Psoas muscle (tissue), 8 donors: Measurements from ENCODE around the gene ANKRD36B. TPM values are rescaled to one million over a fixed set of nuclear protein-coding genes. Genes with fewer than 3 reads are reported as not detected.
"Not testable (repeated sequence)": the region's sequence is repeated elsewhere in the genome, so short reads cannot be mapped to it uniquely, and the experiment has no call there.

Experiments used
- ATAC-seq, 4 donors: fragments of 200-7000 bp; cut with Tn5 transposase; one replicate each; pipeline ENCODE4 v1.9.1; 2020; ENCODE audit warnings: moderate library complexity in 3 of 4, mild to moderate bottlenecking in 2 of 4
- DNase-seq, 2 donors: peaks; one replicate each; pipeline ENCODE4 v3.0.0-alpha.2; 2020
- H3K27ac ChIP-seq: fragments of 200-600 bp; one replicate; pipeline ENCODE4 v1.8.0; 2022
- H3K27me3 ChIP-seq, 3 donors: fragments of 200-600 bp in 1 of 3; one replicate each; pipeline versions ENCODE4 v1.6.1 to v1.8.0; 2013 to 2022; ENCODE audit warnings: low read length in 2 of 3, mild to moderate bottlenecking in 2 of 3, moderate library complexity in 1 of 3; ENCODE audit not compliant: insufficient read depth in 3 of 3
- H3K36me3 ChIP-seq, 2 donors: fragments of 200-600 bp in 1 of 2; one replicate each; pipeline versions ENCODE4 v1.6.1 to v1.8.0; 2013 to 2022; ENCODE audit warnings: low read depth in 1 of 2, mild to moderate bottlenecking in 1 of 2, moderate library complexity in 1 of 2; ENCODE audit not compliant: insufficient read depth in 1 of 2
- H3K4me1 ChIP-seq: fragments of 200-600 bp; one replicate; pipeline ENCODE4 v1.8.0; 2022
- H3K4me3 ChIP-seq: fragments of 200-600 bp; one replicate; pipeline ENCODE4 v1.8.0; 2022; ENCODE audit warnings: mild to moderate bottlenecking
- H3K9me3 ChIP-seq: fragments of 200-600 bp; one replicate; pipeline ENCODE4 v1.8.0; 2022
- WGBS, 3 donors: extraction: QIAGEN DNeasy Blood & Tissue Kit; methylation state at CpG; one replicate each; pipeline versions ENCODE4 v1.1.6 to v1.1.7; 2013; 5-methylcytosine and 5-hydroxymethylcytosine counted together
- intact Hi-C, 2 donors: fragments of 100-400 bp; cut with DNase I; formaldehyde crosslinking; loops; one replicate each; pipeline versions ENCODE4 v1.11.0 to v1.14.2; 2022
- polyA plus RNA-seq, 3 donors: library from polyadenylated mRNA; stranded (reverse); fragments of 200-250 nt; gene quantifications; one replicate each; pipeline ENCODE4 v1.2.3, GENCODE V29; 2013
- total RNA-seq, 4 donors: library from RNA; stranded (reverse); fragmentation: NEBNext Ultra II Directional in 2 of 4; extraction: Animal tissue kit (Norgen Biotek cat#: 25700) in 2 of 4; gene quantifications; one replicate each; pipeline versions ENCODE4 v1.2.1 to v1.2.4, GENCODE V29; 2021 to 2023
- TF ChIP-seq, protein P1 (sequence below): fragments of 200-600 bp; IDR thresholded peaks from one replicate; pipeline ENCODE4 v1.8.0; 2022; ENCODE audit warnings: antibody characterized with exemption
- donor health status: healthy with polysubstance abuse.
- donor health status: DM: no; HTN: no; CAD: no; lungs with moderate emphysema.
- donor health status: Bipolar disorder and iron deficiency.
- donor health status: healthy.
- donor health status: DM: yes; HTN: yes; CAD: no.
- donor health status: DM: no; HTN: no; CAD: no.
- donor health status: DM: no; HTN: no; CAD: no.
- donor health status: DM: yes; HTN: yes; CAD: no.

ANKRD36B gene
- total and polyA plus RNA-seq, 7 donors, result 0.60 to 3.2 (median 1.4) TPM

DNA sequence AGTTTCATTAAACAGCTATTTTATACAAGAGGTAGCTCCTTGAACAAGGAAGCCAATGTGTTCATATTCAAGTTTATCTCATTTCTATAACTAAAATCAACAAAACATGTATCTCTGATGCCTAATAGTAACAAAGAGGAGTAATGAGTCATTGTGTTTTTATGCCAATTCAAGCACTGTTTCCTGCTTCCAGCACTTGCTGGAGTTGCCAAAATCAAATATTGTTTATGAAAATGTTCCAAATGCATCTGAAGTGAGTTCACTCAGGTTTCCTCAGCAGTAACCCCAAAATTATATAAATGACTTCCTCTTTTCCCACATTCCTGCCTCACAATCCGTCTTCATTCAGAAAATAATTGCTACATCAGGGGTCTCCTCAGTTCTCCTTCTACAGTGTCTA lies 39.2 kb downstream of the ANKRD36B start:
- H3K36me3 ChIP-seq, result peaks cover 0 to 71% of the 10 kb centered on the region in 2 donors
- H3K27ac ChIP-seq, H3K9me3 ChIP-seq, intact Hi-C loops, H3K27me3 ChIP-seq, DNase-seq, H3K4me3 ChIP-seq, ATAC-seq, H3K4me1 ChIP-seq: not testable (repeated sequence)
- no CpG with 5 or more reads among the region's 1 CpG for WGBS, 3 donors

DNA sequence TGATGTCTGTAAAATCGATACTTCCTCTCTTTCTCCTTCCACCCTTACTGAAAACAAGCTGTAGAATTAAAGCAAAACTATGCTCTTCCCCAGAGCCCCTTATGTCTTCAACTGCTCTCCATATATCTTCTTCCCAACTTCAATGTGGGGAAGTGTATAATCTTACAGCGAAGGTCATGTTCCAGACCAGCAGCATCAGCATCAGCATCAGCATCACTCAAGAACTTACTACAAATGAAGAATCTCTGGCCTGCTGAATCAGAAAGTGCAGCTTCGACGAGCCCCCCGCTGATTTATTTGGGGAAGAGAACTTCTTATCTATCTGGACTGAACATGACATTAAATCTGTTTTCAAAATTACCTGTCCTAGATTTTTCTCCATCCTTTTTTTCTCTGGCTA lies 40.6 kb downstream of the ANKRD36B start:
- DNase-seq, ATAC-seq, H3K9me3 ChIP-seq, H3K27ac ChIP-seq, intact Hi-C loops, H3K4me3 ChIP-seq, H3K4me1 ChIP-seq, H3K27me3 ChIP-seq: not testable (repeated sequence)
- peaks cover 0 to 62% of the 10 kb centered on the region in 2 donors for H3K36me3 ChIP-seq
- 90 to 93% (median 91%) methylated on average over 5 of the region's 5 CpGs for WGBS, 3 donors

DNA sequence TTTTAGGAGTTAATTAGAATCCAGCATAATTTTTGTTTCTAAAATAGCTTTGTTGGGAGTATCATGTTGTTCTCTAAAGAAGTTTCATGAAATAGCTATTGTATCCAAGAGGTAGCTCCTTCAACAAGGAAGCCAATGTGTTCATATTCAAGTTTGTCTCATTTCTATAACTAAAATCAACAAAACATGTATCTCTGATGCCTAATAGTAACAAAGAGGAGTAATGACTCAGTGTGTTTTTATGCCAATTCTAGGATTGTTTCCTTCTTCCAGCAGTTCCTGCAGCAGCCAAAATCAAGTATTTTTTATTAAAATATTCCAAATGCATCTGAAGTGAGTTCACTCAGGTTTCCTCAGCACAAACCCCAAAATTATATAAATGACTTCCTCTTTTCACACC lies 41.1 kb downstream of the ANKRD36B start:
- ATAC-seq, DNase-seq, H3K27ac ChIP-seq, H3K4me1 ChIP-seq, H3K9me3 ChIP-seq, H3K27me3 ChIP-seq, H3K4me3 ChIP-seq, intact Hi-C loops: not testable (repeated sequence)
- peaks cover 0 to 58% of the 10 kb centered on the region in 2 donors for H3K36me3 ChIP-seq

DNA sequence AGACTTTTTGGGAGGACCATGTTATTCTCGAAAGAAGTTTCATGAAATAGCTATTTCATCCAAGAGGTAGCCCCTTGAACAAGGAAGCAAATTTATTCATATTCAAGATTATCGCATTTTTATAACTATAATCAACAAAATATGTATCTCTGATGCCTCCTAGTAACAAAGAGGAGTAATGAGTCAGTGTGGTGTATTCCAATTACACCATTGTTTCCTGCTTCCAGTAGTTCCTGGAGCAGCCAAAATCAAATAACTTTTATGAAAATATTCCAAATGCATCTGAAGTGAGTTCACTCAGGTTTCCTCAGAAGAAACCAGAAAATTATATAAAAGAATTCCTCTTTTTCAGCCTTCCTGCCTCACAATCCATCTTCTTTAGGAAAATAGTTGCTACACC lies 43.0 kb downstream of the ANKRD36B start:
- TF ChIP-seq, protein P1, sequence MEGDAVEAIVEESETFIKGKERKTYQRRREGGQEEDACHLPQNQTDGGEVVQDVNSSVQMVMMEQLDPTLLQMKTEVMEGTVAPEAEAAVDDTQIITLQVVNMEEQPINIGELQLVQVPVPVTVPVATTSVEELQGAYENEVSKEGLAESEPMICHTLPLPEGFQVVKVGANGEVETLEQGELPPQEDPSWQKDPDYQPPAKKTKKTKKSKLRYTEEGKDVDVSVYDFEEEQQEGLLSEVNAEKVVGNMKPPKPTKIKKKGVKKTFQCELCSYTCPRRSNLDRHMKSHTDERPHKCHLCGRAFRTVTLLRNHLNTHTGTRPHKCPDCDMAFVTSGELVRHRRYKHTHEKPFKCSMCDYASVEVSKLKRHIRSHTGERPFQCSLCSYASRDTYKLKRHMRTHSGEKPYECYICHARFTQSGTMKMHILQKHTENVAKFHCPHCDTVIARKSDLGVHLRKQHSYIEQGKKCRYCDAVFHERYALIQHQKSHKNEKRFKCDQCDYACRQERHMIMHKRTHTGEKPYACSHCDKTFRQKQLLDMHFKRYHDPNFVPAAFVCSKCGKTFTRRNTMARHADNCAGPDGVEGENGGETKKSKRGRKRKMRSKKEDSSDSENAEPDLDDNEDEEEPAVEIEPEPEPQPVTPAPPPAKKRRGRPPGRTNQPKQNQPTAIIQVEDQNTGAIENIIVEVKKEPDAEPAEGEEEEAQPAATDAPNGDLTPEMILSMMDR, result no peak
- Histone ChIP-seq H3K4me3 (no peak overlapping the region), H3K4me1 (no peaks in the 10 kb centered on the region), H3K27me3 (no peaks in the 10 kb centered on the region), H3K9me3 (no peaks in the 10 kb centered on the region), H3K27ac (no peak overlapping the region), H3K36me3 (peaks cover 0 to 41% of the 10 kb centered on the region in 2 donors)
- 89 to 95% (median 89%) methylated on average over 2 of the region's 2 CpGs for WGBS, 3 donors
- DNase-seq, result no peak
- intact Hi-C loops, result no loop called here
- ATAC-seq, result no peak

DNA sequence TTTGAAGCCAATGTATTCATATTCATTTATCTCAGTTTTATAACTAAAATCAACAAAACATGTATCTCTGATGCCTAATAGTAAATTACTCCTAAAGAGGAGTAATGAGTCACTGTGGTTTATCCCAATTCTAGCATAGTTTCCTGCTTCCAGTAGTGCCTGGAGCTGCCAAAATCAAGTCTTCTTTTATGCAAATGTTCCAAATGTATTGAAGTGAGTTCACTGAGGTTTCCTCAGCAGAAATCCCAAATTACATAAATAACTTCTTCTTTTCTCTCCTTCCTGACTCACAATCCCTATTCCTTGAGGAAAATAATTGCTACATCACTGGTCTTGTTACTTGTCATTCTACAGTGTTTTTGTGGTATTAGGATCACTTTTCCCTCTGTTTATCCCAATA lies 44.8 kb downstream of the ANKRD36B start:
- H3K4me3 ChIP-seq, H3K27ac ChIP-seq, H3K27me3 ChIP-seq, ATAC-seq, H3K9me3 ChIP-seq, intact Hi-C loops, H3K4me1 ChIP-seq, DNase-seq: not testable (repeated sequence)
- peaks cover 0 to 35% of the 10 kb centered on the region in 2 donors for H3K36me3 ChIP-seq

DNA sequence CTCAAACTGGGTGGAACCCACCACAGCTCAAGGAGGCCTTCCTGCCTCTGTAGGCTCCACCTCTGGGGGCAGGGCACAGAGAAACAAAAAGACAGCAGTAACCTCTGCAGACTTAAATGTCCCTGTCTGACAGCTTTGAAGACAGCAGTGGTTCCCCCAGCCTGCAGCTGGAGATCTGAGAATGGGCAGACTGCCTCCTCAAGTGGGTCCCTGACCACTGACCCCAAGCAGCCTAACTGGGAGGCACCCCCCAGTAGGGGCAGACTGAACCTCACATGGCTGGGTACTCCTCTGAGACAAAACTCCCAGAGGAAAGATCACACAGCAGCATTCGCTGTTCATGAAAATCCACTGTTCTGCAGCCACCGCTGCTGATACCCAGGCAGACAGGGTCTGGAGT lies 63.8 kb downstream of the ANKRD36B start:
- 93 to 98% (median 94%) methylated on average over 2 of the region's 2 CpGs for WGBS, 3 donors
- ATAC-seq, H3K4me1 ChIP-seq, H3K9me3 ChIP-seq, intact Hi-C loops, H3K27ac ChIP-seq, H3K4me3 ChIP-seq, H3K36me3 ChIP-seq, H3K27me3 ChIP-seq, DNase-seq: not testable (repeated sequence)

DNA sequence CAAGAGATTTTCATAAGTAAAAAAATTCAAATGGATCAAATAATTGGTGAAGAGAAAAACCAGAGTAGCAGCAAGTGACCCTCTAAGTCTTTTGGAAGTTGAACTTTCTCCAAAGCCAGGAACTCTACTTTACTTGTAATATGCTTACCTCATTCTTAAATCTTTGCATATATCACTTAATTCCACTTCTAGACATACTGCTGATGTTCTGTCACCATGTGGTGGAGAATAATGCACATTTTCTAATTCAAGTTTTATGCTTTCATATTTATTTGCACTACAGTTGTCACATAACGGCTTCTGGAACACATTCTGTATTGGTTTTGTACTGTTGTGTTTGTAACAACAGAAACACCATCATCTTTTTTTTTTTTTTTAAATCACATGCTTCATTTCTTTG lies 65.9 kb downstream of the ANKRD36B start:
- H3K4me1 ChIP-seq, H3K9me3 ChIP-seq, H3K4me3 ChIP-seq, H3K27ac ChIP-seq, intact Hi-C loops, ATAC-seq, H3K36me3 ChIP-seq, DNase-seq, H3K27me3 ChIP-seq: not testable (repeated sequence)
- WGBS, 3 donors, result 93 to 100% (median 95%) methylated on average over 1 of the region's 1 CpG

DNA sequence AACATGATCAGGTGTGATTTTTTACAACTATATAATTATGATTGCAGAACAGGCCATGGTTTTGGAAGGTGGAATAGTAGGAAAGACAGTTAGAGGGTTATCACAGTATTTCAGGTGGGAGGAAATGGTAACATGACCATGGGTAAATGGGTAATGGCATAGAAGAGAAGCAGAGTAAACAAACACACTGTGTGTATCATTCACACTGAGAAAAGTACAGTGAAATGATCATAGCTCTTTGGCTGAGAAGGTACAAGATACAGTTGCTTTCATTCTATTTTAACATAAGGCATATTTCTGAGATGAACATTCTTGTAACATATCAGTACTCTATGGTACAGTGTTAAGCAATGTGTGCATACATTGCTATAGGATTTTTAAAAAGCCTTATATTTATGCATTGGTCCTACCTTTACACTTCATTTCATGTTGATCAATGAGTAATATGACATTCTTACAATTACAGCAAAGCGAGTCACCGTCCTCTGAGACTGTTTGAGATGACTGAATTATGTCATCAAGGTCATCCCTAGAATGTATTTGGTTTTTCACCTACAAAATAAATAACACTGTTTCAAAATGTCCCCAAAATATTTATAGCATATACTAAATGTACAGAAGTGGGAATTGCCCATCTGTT lies 66.6 kb downstream of the ANKRD36B start:
- no CpG with 5 or more reads among the region's 2 CpGs for WGBS, 3 donors
- H3K27me3 ChIP-seq, H3K4me1 ChIP-seq, H3K4me3 ChIP-seq, H3K27ac ChIP-seq, ATAC-seq, H3K36me3 ChIP-seq, H3K9me3 ChIP-seq, DNase-seq, intact Hi-C loops: not testable (repeated sequence)

DNA sequence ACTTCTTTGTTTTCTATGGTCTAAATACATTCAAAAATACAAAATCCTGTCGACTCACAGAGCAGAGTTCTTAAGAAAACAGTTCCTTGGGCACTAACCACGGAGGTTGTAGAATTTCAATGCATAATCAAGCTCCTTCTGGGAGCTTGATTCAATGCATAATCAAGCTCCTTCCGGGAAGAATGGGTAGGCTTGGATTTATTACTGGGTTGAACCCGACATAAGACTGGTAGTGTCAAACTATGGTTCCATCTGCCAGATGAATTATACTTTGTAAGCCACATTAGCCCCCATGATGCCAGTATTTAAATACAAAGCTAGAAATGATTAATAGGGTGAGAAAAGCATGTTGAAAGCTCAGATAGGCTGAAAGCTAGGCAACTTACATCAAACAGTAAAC lies 94.0 kb downstream of the ANKRD36B start:
- H3K27ac ChIP-seq, ATAC-seq, H3K4me1 ChIP-seq, H3K9me3 ChIP-seq, H3K4me3 ChIP-seq, H3K36me3 ChIP-seq, H3K27me3 ChIP-seq, intact Hi-C loops, DNase-seq: not testable (repeated sequence)
- 89 to 98% (median 94%) methylated on average over 1 to 4 of the region's 4 CpGs for WGBS, 3 donors

DNA sequence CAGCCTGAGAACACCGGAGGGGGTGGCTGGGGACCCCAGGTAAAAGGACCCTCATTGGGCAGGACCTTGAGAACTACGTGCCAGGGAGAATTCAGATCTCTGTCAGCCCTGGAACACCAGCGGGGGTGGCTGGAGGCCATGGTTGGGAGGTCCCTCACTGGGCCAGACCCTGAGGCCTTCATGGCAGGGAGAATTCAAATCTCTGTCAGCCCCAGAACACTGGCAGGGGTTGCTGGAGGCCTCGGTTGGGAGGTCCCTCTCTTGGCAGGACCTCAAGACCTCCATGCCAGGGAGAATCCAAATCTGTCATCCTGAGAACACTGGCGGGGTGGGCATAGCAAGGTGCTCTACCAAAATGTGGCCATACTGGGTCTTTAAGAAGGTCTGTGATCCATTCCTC lies 99.5 kb downstream of the ANKRD36B start:
- H3K27me3 ChIP-seq, H3K4me3 ChIP-seq, H3K4me1 ChIP-seq, H3K27ac ChIP-seq, H3K9me3 ChIP-seq, intact Hi-C loops, H3K36me3 ChIP-seq, ATAC-seq: not testable (repeated sequence)
- whole genome bisulfite sequencing, 3 donors, result 86 to 93% (median 87%) methylated on average over 4 of the region's 5 CpGs
- peak in 1 of 2 donors; percentile 46 for DNase-seq
